ENCODE measurements around the gene PPIE. TPM values are rescaled to one million over a fixed set of nuclear protein-coding genes. Genes with fewer than 3 reads are reported as not detected.

PPIE gene
- total RNA-seq, 1 experiment from 2014 or later: 36.3 TPM

GRCh38 chr1:39698568-39698967 lies 40.1 kb upstream of the PPIE start:
- no peak overlapping the region for H3K4me3 Mint-ChIP-seq
- DNase-seq: no peak
- H3K23me2 ChIP-seq (ENCODE audit: insufficient read length, low read depth, low read length, poor library complexity, severe bottlenecking): no peaks in the 10 kb centered on the region
- H3K9ac ChIP-seq (ENCODE audit: extremely low read depth, insufficient read length, low read length): no peak overlapping the region
- H2BK5ac ChIP-seq (ENCODE audit: insufficient read length, low read length): no peak overlapping the region
- peaks cover 8% of the 10 kb centered on the region; the same call in 1 of the 2 replicates for H3K4me1 ChIP-seq (ENCODE audit: insufficient read depth, low read length)
- H3K79me2 ChIP-seq (ENCODE audit: insufficient read depth, low read length): no peaks in the 10 kb centered on the region
- H2BK12ac ChIP-seq (ENCODE audit: insufficient read length, low read depth, low read length): no peak overlapping the region
- no peak for TF ChIP-seq CTCF (conservative IDR thresholded peaks at IDR 0.05)
- no peak overlapping the region for H2AFZ ChIP-seq (ENCODE audit: low read length)
- no peak overlapping the region for H3K56ac ChIP-seq (ENCODE audit: insufficient read length, low read depth, low read length)
- no peak overlapping the region for H3K4ac ChIP-seq (ENCODE audit: low read depth, low read length)
- peaks cover 59% of the 10 kb centered on the region for H3K27me3 ChIP-seq (ENCODE audit: insufficient read depth, low read length)
- no peak overlapping the region for H3T11ph ChIP-seq (ENCODE audit: low read length)
- H3K18ac ChIP-seq (ENCODE audit: insufficient read length, low read depth, low read length): no peak overlapping the region
- no peak overlapping the region for H4K8ac ChIP-seq (replicated peaks; ENCODE audit: insufficient read length, low read depth, low read length)
- H3K27ac ChIP-seq (ENCODE audit: insufficient read length, low read depth, low read length): no peak overlapping the region
- no peak overlapping the region for H4K91ac ChIP-seq (ENCODE audit: insufficient read length, low read depth, low read length)
- no peaks in the 10 kb centered on the region for H4K20me1 ChIP-seq (ENCODE audit: control insufficient read depth, insufficient read depth, insufficient read length)
- no peak overlapping the region for H3K27ac Mint-ChIP-seq
- H2AK5ac ChIP-seq (ENCODE audit: insufficient read length, low read length): no peak overlapping the region
- no peaks in the 10 kb centered on the region for H3K9me3 Mint-ChIP-seq
- no peak overlapping the region for H3K4me2 ChIP-seq (ENCODE audit: insufficient read depth, insufficient read length, low read length)
- H2BK15ac ChIP-seq (ENCODE audit: low read depth, low read length): no peak overlapping the region
- whole genome bisulfite sequencing (ENCODE audit: extremely low coverage, insufficient read length, low lambda C conversion rate): no CpG with 5 or more reads among the region's 4 CpGs
- peaks cover 99% of the 10 kb centered on the region for H3K27me3 Mint-ChIP-seq (ENCODE audit: low read depth)
- no peaks in the 10 kb centered on the region for H3K9me3 ChIP-seq (ENCODE audit: control insufficient read depth, low read depth, low read length)
- no peaks in the 10 kb centered on the region for H3K79me1 ChIP-seq (ENCODE audit: insufficient read depth, low read depth, low read length, poor library complexity, severe bottlenecking)
- no peak overlapping the region for H2BK120ac ChIP-seq (ENCODE audit: low read depth, low read length, poor library complexity, severe bottlenecking)
- H3K14ac ChIP-seq (ENCODE audit: insufficient read depth, low read length): no peak overlapping the region
- no peak overlapping the region for H2BK20ac ChIP-seq (ENCODE audit: low read depth, low read length, poor library complexity, severe bottlenecking)
- peaks cover 24 to 29% of the 10 kb centered on the region in 2 experiments for H3K4me1 Mint-ChIP-seq
- H3K36me3 Mint-ChIP-seq (ENCODE audit: insufficient read depth in 1 of 3, low read depth in 3 of 3): no peaks in the 10 kb centered on the region
- no peak overlapping the region for H3K23ac ChIP-seq (ENCODE audit: insufficient read length, low read depth, low read length)
- H4K5ac ChIP-seq (ENCODE audit: insufficient read length, low read depth, low read length): no peak overlapping the region
